Esophagus muscularis mucosa (tissue), 4 donors: ENCODE measurements around the gene RER1. TPM values are rescaled to one million over a fixed set of nuclear protein-coding genes. Genes with fewer than 3 reads are reported as not detected.

Experiments used
- DNase-seq: peaks from one replicate; pipeline ENCODE4 v3.0.0-alpha.2; 2017; ENCODE audit errors: extremely low spot score
- H3K27ac ChIP-seq, 4 donors: fragments of 200-600 bp; sonication (generic); replicated peaks in 1 of 4; 1 replicate in 3 of 4; 2 replicates in 1 of 4; pipeline ENCODE4 v1.5.1; 2016 to 2019; ENCODE audit warnings: mild to moderate bottlenecking in 1 of 4
- H3K27me3 ChIP-seq, 4 donors: fragments of 200-600 bp; sonication (generic); one replicate each; pipeline versions ENCODE4 v1.5.1 to v1.6.0; 2016 to 2019
- H3K36me3 ChIP-seq, 4 donors: fragments of 200-600 bp; sonication (generic); one replicate each; pipeline ENCODE4 v1.5.1; 2016 to 2019
- H3K4me1 ChIP-seq, 4 donors: fragments of 200-600 bp; sonication (generic); one replicate each; pipeline ENCODE4 v1.5.1; 2016 to 2019
- H3K4me3 ChIP-seq, 4 donors: fragments of 200-600 bp; sonication (generic); 1 replicate in 2 of 4; 2 replicates in 2 of 4; pipeline ENCODE4 v1.5.1; 2016 to 2019; ENCODE audit warnings: mild to moderate bottlenecking in 4 of 4, moderate library complexity in 1 of 4
- H3K9me3 ChIP-seq, 4 donors: fragments of 200-600 bp; sonication (generic); 1 replicate in 3 of 4; 2 replicates in 1 of 4; pipeline ENCODE4 v1.5.1; 2016 to 2019
- CTCF ChIP-seq, 3 experiments: fragments of 200-600 bp in 2 of 3; fragments of 450-650 bp in 1 of 3; sonication (generic) in 2 of 3; IDR thresholded peaks; one replicate each; pipeline ENCODE4 v1.5.1; 2017 to 2019; ENCODE audit warnings: antibody characterized with exemption in 3 of 3, mild to moderate bottlenecking in 2 of 3, moderate library complexity in 1 of 3
- EP300 ChIP-seq: sonication (generic); formaldehyde crosslinking; IDR thresholded peaks from one replicate; pipeline ENCODE4 v1.6.1; 2017; ENCODE audit warnings: antibody characterized with exemption
- POLR2A ChIP-seq: fragments of 450-650 bp; IDR thresholded peaks from one replicate; pipeline ENCODE4 v1.6.1; 2017; ENCODE audit warnings: antibody characterized with exemption, moderate library complexity, mild to moderate bottlenecking, low read depth
- POLR2AphosphoS5 ChIP-seq, 2 donors: sonication (generic); formaldehyde crosslinking; IDR thresholded peaks; one replicate each; pipeline ENCODE4 v1.6.1; 2017; ENCODE audit warnings: antibody characterized with exemption in 2 of 2
- WGBS: methylation state at CpG from one replicate; pipeline ENCODE4 v1.1.5; 2018; 5-methylcytosine and 5-hydroxymethylcytosine counted together
- intact Hi-C: fragments of 100-400 bp; cut with DNase I; formaldehyde crosslinking; loops from one replicate; pipeline ENCODE4 v1.15.1; 2023
- total RNA-seq, 4 donors: library from RNA; depleted of rRNA; stranded (reverse); fragments of >200 nt; gene quantifications; one replicate each; pipeline versions ENCODE4 v1.1.0 to v1.2.1, GENCODE V29; 2016

The RER1 gene
- total RNA-seq, 4 donors from 2014 or later, result 47.3 to 67.3 (median 56.4) TPM

GRCh38 chr1:2355373-2356261 lies 36.0 kb upstream of the RER1 start:
- Histone ChIP-seq H3K4me1 (peaks cover 3 to 47% (median 42%) of the 10 kb centered on the region in 4 donors), H3K36me3 (peaks cover 0 to 7% (median 0%) of the 10 kb centered on the region in 4 donors), H3K9me3 (no peaks in the 10 kb centered on the region), H3K27me3 (no peaks in the 10 kb centered on the region), H3K27ac (peak overlapping the region; percentile 22 to 62 (median 45)), H3K4me3 (no peak overlapping the region)
- 93% methylated on average over 25 of the region's 28 CpGs for WGBS
- DNase-seq, result no peak
- TF ChIP-seq CTCF (IDR thresholded peaks at IDR 0.05) (no peak), EP300 (no peak), POLR2A (no peak), POLR2AphosphoS5 (IDR thresholded peaks at IDR 0.05) (no peak)
- intact Hi-C loops, result no loop called here

- no peak for TF ChIP-seq CTCF (IDR thresholded peaks at IDR 0.05)
- TF ChIP-seq POLR2AphosphoS5 (IDR thresholded peaks at IDR 0.05), result no peak
- Histone ChIP-seq H3K9me3 (no peaks in the 10 kb centered on the region), H3K27ac (no peak overlapping the region), H3K27me3 (no peaks in the 10 kb centered on the region), H3K36me3 (peaks cover 0 to 7% (median 0%) of the 10 kb centered on the region in 4 donors), H3K4me3 (no peak overlapping the region), H3K4me1 (peaks cover 3 to 55% (median 49%) of the 10 kb centered on the region in 4 donors)
- no CpG with 5 or more reads among the region's 15 CpGs for WGBS
- no peak for DNase-seq
- intact Hi-C loops, result no loop called here
These were observed 35.2 kb upstream of the RER1 start for GRCh38 chr1:2356401-2356800.

GRCh38 chr1:2356911-2357845 lies 34.5 kb upstream of the RER1 start:
- TF ChIP-seq EP300, result no peak
- no peak for TF ChIP-seq CTCF (IDR thresholded peaks at IDR 0.05)
- no peak for TF ChIP-seq POLR2A
- no peak for TF ChIP-seq POLR2AphosphoS5 (IDR thresholded peaks at IDR 0.05)

GRCh38 chr1:2358072-2358471 lies 33.6 kb upstream of the RER1 start:
- intact Hi-C loops, result no loop called here
- WGBS, result 92% methylated on average over 7 of the region's 13 CpGs
- TF ChIP-seq EP300 (no peak), POLR2AphosphoS5 (IDR thresholded peaks at IDR 0.05) (no peak), POLR2A (no peak), CTCF (IDR thresholded peaks at IDR 0.05) (no peak)
- H3K9me3 ChIP-seq, result no peaks in the 10 kb centered on the region
- peaks cover 0 to 7% (median 0%) of the 10 kb centered on the region in 4 donors for H3K36me3 ChIP-seq
- no peak for DNase-seq
- H3K27me3 ChIP-seq, result no peaks in the 10 kb centered on the region
- peaks cover 0 to 53% (median 47%) of the 10 kb centered on the region in 4 donors for H3K4me1 ChIP-seq
- peak overlapping the region in 1 of 4 donors; percentile 82 for H3K27ac ChIP-seq
- H3K4me3 ChIP-seq, result no peak overlapping the region

More at GRCh38 chr1:2356911-2357845, 34.5 kb upstream of the RER1 start:
- no peaks in the 10 kb centered on the region for H3K9me3 ChIP-seq
- no peak overlapping the region for H3K4me3 ChIP-seq
- H3K27me3 ChIP-seq, result no peaks in the 10 kb centered on the region
- H3K27ac ChIP-seq, result no peak overlapping the region
- peaks cover 3 to 55% (median 51%) of the 10 kb centered on the region in 4 donors for H3K4me1 ChIP-seq
- no peak for DNase-seq
- intact Hi-C loops, result no loop called here
- 95% methylated on average over 25 of the region's 37 CpGs for WGBS
- H3K36me3 ChIP-seq, result peaks cover 0 to 7% (median 0%) of the 10 kb centered on the region in 4 donors
